Measurements from ENCODE around the gene STRN3.
"Not testable (repeated sequence)": the region's sequence is repeated elsewhere in the genome, so short reads cannot be mapped to it uniquely, and the experiment has no call there.

STRN3 gene

GRCh38 chr14:31026077-31026449 lies at the start of gene STRN3:
STRN3 (minus strand) TSS chr14:31026379; CDS start chr14:31026185, 194 bp downstream.
- no peak for DNase-seq

GRCh38 chr14:31075144-31075543 lies 49.0 kb upstream of the STRN3 start:
- no peak for DNase-seq

GRCh38 chr14:31071151-31071550 lies 45.0 kb upstream of the STRN3 start:
- no peak for DNase-seq

- DNase-seq = no peak
These were observed 44.3 kb upstream of the STRN3 start for GRCh38 chr14:31070431-31070830.

- no peak for DNase-seq
These were observed 43.2 kb upstream of the STRN3 start for GRCh38 chr14:31069343-31069742.

- no peak for DNase-seq
These were observed 42.1 kb upstream of the STRN3 start for GRCh38 chr14:31068235-31068634.

GRCh38 chr14:31062908-31063307 lies 36.7 kb upstream of the STRN3 start:
- DNase-seq = not testable (repeated sequence)

- no peak for DNase-seq
These were observed 34.2 kb upstream of the STRN3 start for GRCh38 chr14:31060253-31060875.

- no peak for DNase-seq
These were observed 33.2 kb upstream of the STRN3 start for GRCh38 chr14:31059152-31059924.

- no peak for DNase-seq
These were observed 31.7 kb upstream of the STRN3 start for GRCh38 chr14:31057701-31058364.

- DNase-seq = no peak
These were observed 30.9 kb upstream of the STRN3 start for GRCh38 chr14:31057035-31057434.

GRCh38 chr14:31052905-31053586 lies 26.9 kb upstream of the STRN3 start:
- DNase-seq = not testable (repeated sequence)

- no peak for DNase-seq
These were observed 25.3 kb upstream of the STRN3 start for GRCh38 chr14:31051511-31051910.

GRCh38 chr14:31051023-31051422 lies 24.8 kb upstream of the STRN3 start:
- no peak for DNase-seq

- no peak for DNase-seq
These were observed 21.3 kb upstream of the STRN3 start for GRCh38 chr14:31047503-31047902.

- DNase-seq = no peak
These were observed 19.4 kb upstream of the STRN3 start for GRCh38 chr14:31045501-31046080.

GRCh38 chr14:31043379-31043778 lies 17.2 kb upstream of the STRN3 start:
- no peak for DNase-seq

- not testable (repeated sequence) for DNase-seq
These were observed 16.7 kb upstream of the STRN3 start for GRCh38 chr14:31042893-31043292.

- no peak for DNase-seq
These were observed 16.1 kb upstream of the STRN3 start for GRCh38 chr14:31042300-31042699.

GRCh38 chr14:31038521-31039166 lies 12.5 kb upstream of the STRN3 start:
- no peak for DNase-seq

GRCh38 chr14:31037709-31038221 lies 11.6 kb upstream of the STRN3 start:
- no peak for DNase-seq

GRCh38 chr14:31036552-31036951 lies 10.4 kb upstream of the STRN3 start:
- DNase-seq = no peak
